H9 (cell line): Measurements from ENCODE around the gene ABHD16A. TPM values are rescaled to one million over a fixed set of nuclear protein-coding genes. Genes with fewer than 3 reads are reported as not detected.
"Not testable (repeated sequence)": the region's sequence is repeated elsewhere in the genome, so short reads cannot be mapped to it uniquely, and the experiment has no call there.

Experiments
- DNase-seq: peaks from one replicate; pipeline ENCODE4 v3.0.0-alpha.2; 2017
- H2AFZ ChIP-seq: one replicate; pipeline ENCODE4 v1.6.1; 2013; ENCODE audit warnings: mild to moderate bottlenecking, low read length, control low read depth, moderate library complexity
- H2AK5ac ChIP-seq: 2 replicates; pipeline ENCODE4 v1.6.1; 2013; ENCODE audit warnings: low read length, control low read depth, mixed read lengths; ENCODE audit not compliant: insufficient read length
- H2BK120ac ChIP-seq: one replicate; pipeline ENCODE4 v1.6.1; 2013; ENCODE audit warnings: low read depth, mild to moderate bottlenecking, low read length, control low read depth, inconsistent platforms; ENCODE audit not compliant: poor library complexity, severe bottlenecking
- H2BK12ac ChIP-seq: 2 replicates; pipeline ENCODE4 v1.6.1; 2013; ENCODE audit warnings: low read length, control low read depth, mixed read lengths, low read depth; ENCODE audit not compliant: insufficient read length
- H2BK15ac ChIP-seq: 2 replicates; pipeline ENCODE4 v1.6.1; 2013; ENCODE audit warnings: low read depth, low read length, control low read depth
- H2BK20ac ChIP-seq: one replicate; pipeline ENCODE4 v1.6.1; 2013; ENCODE audit warnings: low read depth, mild to moderate bottlenecking, low read length, control low read depth, inconsistent platforms; ENCODE audit not compliant: poor library complexity, severe bottlenecking
- H2BK5ac ChIP-seq: 2 replicates; pipeline ENCODE4 v1.6.1; 2013; ENCODE audit warnings: low read length, control low read depth, mixed read lengths; ENCODE audit not compliant: insufficient read length
- H3K14ac ChIP-seq: 2 replicates; pipeline ENCODE4 v1.6.1; 2013; ENCODE audit warnings: low read length, control low read depth; ENCODE audit not compliant: insufficient read depth
- H3K18ac ChIP-seq: 2 replicates; pipeline ENCODE4 v1.6.1; 2013; ENCODE audit warnings: low read depth, mild to moderate bottlenecking, mixed read lengths, low read length, control low read depth; ENCODE audit not compliant: insufficient read length
- H3K23ac ChIP-seq: 2 replicates; pipeline ENCODE4 v1.6.1; 2013; ENCODE audit warnings: low read length, control low read depth, mixed read lengths, low read depth; ENCODE audit not compliant: insufficient read length
- H3K23me2 ChIP-seq: 2 replicates; pipeline ENCODE4 v1.6.1; 2013; ENCODE audit warnings: low read depth, mild to moderate bottlenecking, mixed read lengths, low read length, control low read depth; ENCODE audit not compliant: insufficient read length, poor library complexity, severe bottlenecking
- H3K27ac ChIP-seq: 2 replicates; pipeline ENCODE4 v1.5.1; 2013; ENCODE audit warnings: low read length, control low read depth, mixed read lengths, low read depth; ENCODE audit not compliant: insufficient read length
- H3K27me3 ChIP-seq: 2 replicates; pipeline ENCODE4 v1.6.1; 2013; ENCODE audit warnings: low read length, control low read depth, inconsistent platforms; ENCODE audit not compliant: insufficient read depth
- H3K4ac ChIP-seq: 2 replicates; pipeline ENCODE4 v1.6.1; 2013; ENCODE audit warnings: low read depth, mild to moderate bottlenecking, control low read depth, inconsistent platforms, low read length, moderate library complexity
- H3K4me1 ChIP-seq: 2 replicates; pipeline ENCODE4 v1.6.1; 2013; ENCODE audit warnings: low read length, control low read depth, inconsistent platforms; ENCODE audit not compliant: insufficient read depth
- H3K4me2 ChIP-seq: 2 replicates; pipeline ENCODE4 v1.6.1; 2013; ENCODE audit warnings: low read length, control low read depth, mixed read lengths; ENCODE audit not compliant: insufficient read length, insufficient read depth
- H3K56ac ChIP-seq: 2 replicates; pipeline ENCODE4 v1.6.1; 2013; ENCODE audit warnings: low read depth, mild to moderate bottlenecking, mixed read lengths, low read length, control low read depth; ENCODE audit not compliant: insufficient read length
- H3K79me1 ChIP-seq: 2 replicates; pipeline ENCODE4 v1.6.1; 2013; ENCODE audit warnings: low read depth, mild to moderate bottlenecking, moderate library complexity, low read length, control low read depth, inconsistent platforms; ENCODE audit not compliant: insufficient read depth, poor library complexity, severe bottlenecking
- H3K79me2 ChIP-seq: 2 replicates; pipeline ENCODE4 v1.6.1; 2013; ENCODE audit warnings: low read length, control low read depth, inconsistent platforms; ENCODE audit not compliant: insufficient read depth
- H3K9ac ChIP-seq: 2 replicates; pipeline ENCODE4 v1.6.1; 2013; ENCODE audit warnings: low read length, control low read depth, mixed read lengths; ENCODE audit not compliant: insufficient read length; ENCODE audit errors: extremely low read depth
- H3K9me3 ChIP-seq: one replicate; pipeline ENCODE4 v1.6.1; 2013; ENCODE audit warnings: low read depth, low read length, inconsistent platforms; ENCODE audit not compliant: control insufficient read depth
- H3T11ph ChIP-seq: one replicate; pipeline ENCODE4 v1.6.1; 2013; ENCODE audit warnings: mild to moderate bottlenecking, low read length, control low read depth, inconsistent platforms
- H4K20me1 ChIP-seq: one replicate; pipeline ENCODE4 v1.6.1; 2013; ENCODE audit not compliant: control insufficient read depth, insufficient read length, insufficient read depth
- H4K5ac ChIP-seq: 2 replicates; pipeline ENCODE4 v1.6.1; 2013; ENCODE audit warnings: low read depth, mild to moderate bottlenecking, mixed read lengths, low read length, control low read depth; ENCODE audit not compliant: insufficient read length
- H4K8ac ChIP-seq: replicated peaks from 2 replicates; pipeline ENCODE4 v1.6.1; 2013; ENCODE audit warnings: low read length, control low read depth, mixed read lengths, low read depth; ENCODE audit not compliant: insufficient read length
- H4K91ac ChIP-seq: 2 replicates; pipeline ENCODE4 v1.6.1; 2013; ENCODE audit warnings: low read depth, mild to moderate bottlenecking, moderate library complexity, mixed read lengths, low read length, control low read depth; ENCODE audit not compliant: insufficient read length
- H3K27ac Mint-ChIP-seq, 3 experiments: 2 replicates in 2 of 3; 3 replicates in 1 of 3; pipeline ENCODE4 v1.8.0; 2020 to 2021; ENCODE audit warnings: mixed read lengths in 3 of 3, mild to moderate bottlenecking in 1 of 3, moderate library complexity in 1 of 3
- H3K27me3 Mint-ChIP-seq: 2 replicates; pipeline ENCODE4 v1.8.0; 2021; ENCODE audit warnings: low read depth, mild to moderate bottlenecking, moderate library complexity, mixed read lengths
- H3K36me3 Mint-ChIP-seq, 3 experiments: 2 replicates in 2 of 3; 3 replicates in 1 of 3; pipeline ENCODE4 v1.8.0; 2020 to 2021; ENCODE audit warnings: low read depth in 3 of 3, mixed read lengths in 3 of 3; ENCODE audit not compliant: insufficient read depth in 1 of 3
- H3K4me1 Mint-ChIP-seq, 2 experiments: 2 replicates each; pipeline ENCODE4 v1.8.0; 2020; ENCODE audit warnings: mixed read lengths in 2 of 2
- H3K4me3 Mint-ChIP-seq, 2 experiments: 2 replicates in 1 of 2; 3 replicates in 1 of 2; pipeline ENCODE4 v1.8.0; 2020 to 2021; ENCODE audit warnings: mild to moderate bottlenecking in 2 of 2, mixed read lengths in 2 of 2, moderate library complexity in 1 of 2
- H3K9me3 Mint-ChIP-seq, 2 experiments: 2 replicates in 1 of 2; 3 replicates in 1 of 2; pipeline ENCODE4 v1.8.0; 2020; ENCODE audit warnings: mild to moderate bottlenecking in 2 of 2, mixed read lengths in 2 of 2, moderate library complexity in 1 of 2
- CTCF ChIP-seq: fragments of 200-600 bp; sonication (generic); conservative IDR thresholded peaks from 3 replicates; pipeline ENCODE4 v1.8.0; 2021; ENCODE audit warnings: antibody characterized with exemption, mild to moderate bottlenecking
- WGBS: extraction: QIAGEN DNeasy Blood & Tissue Kit; methylation state at CpG from one replicate; pipeline ENCODE4 v1.1.7; 2013; ENCODE audit warnings: missing lambda C conversion rate, low lambda C conversion rate, mixed read lengths; ENCODE audit not compliant: insufficient read length; ENCODE audit errors: extremely low coverage; 5-methylcytosine and 5-hydroxymethylcytosine counted together
- total RNA-seq: library from RNA; stranded (reverse); gene quantifications from 2 replicates; pipeline ENCODE4 v1.2.1, GENCODE V29; 2021

The ABHD16A gene
- total RNA-seq, 1 experiment from 2014 or later = 34.4 TPM

GRCh38 chr6:31710523-31711219, 7.5 kb upstream of the ABHD16A start:
- no peak overlapping the region for H4K8ac ChIP-seq
- no peak overlapping the region for H3K56ac ChIP-seq
- DNase-seq = no peak
- no peak overlapping the region for H3K27ac ChIP-seq
- H4K91ac ChIP-seq = no peak overlapping the region
- H2BK12ac ChIP-seq = no peak overlapping the region
- no peak overlapping the region for H2AFZ ChIP-seq
- Mint-ChIP-seq H3K4me3 (no peak overlapping the region), H3K36me3 (no peaks in the 10 kb centered on the region), H3K27me3 (peaks cover 9% of the 10 kb centered on the region), H3K4me1 (peaks cover 31 to 40% of the 10 kb centered on the region in 2 experiments), H3K27ac (no peak overlapping the region), H3K9me3 (no peaks in the 10 kb centered on the region)
- H3K14ac ChIP-seq = no peak overlapping the region
- H3K79me2 ChIP-seq = no peaks in the 10 kb centered on the region
- H3K27me3 ChIP-seq = no peaks in the 10 kb centered on the region
- H3K23me2 ChIP-seq = no peaks in the 10 kb centered on the region
- H2AK5ac ChIP-seq = no peak overlapping the region
- H3K4me2 ChIP-seq = no peak overlapping the region
- H3T11ph ChIP-seq = no peak overlapping the region
- TF ChIP-seq CTCF = no peak
- peaks cover 5% of the 10 kb centered on the region; the same call in 1 of the 2 replicates for H3K4me1 ChIP-seq
- no peak overlapping the region for H2BK20ac ChIP-seq
- H4K20me1 ChIP-seq = no peaks in the 10 kb centered on the region
- no peak overlapping the region for H3K23ac ChIP-seq
- H3K9me3 ChIP-seq = no peaks in the 10 kb centered on the region
- WGBS = no CpG with 5 or more reads among the region's 5 CpGs
- no peak overlapping the region for H3K18ac ChIP-seq
- no peak overlapping the region for H3K4ac ChIP-seq
- no peak overlapping the region for H4K5ac ChIP-seq
- H2BK5ac ChIP-seq = no peak overlapping the region
- H3K79me1 ChIP-seq = no peaks in the 10 kb centered on the region
- H2BK120ac ChIP-seq = no peak overlapping the region
- H3K9ac ChIP-seq = no peak overlapping the region
- no peak overlapping the region for H2BK15ac ChIP-seq

DNA sequence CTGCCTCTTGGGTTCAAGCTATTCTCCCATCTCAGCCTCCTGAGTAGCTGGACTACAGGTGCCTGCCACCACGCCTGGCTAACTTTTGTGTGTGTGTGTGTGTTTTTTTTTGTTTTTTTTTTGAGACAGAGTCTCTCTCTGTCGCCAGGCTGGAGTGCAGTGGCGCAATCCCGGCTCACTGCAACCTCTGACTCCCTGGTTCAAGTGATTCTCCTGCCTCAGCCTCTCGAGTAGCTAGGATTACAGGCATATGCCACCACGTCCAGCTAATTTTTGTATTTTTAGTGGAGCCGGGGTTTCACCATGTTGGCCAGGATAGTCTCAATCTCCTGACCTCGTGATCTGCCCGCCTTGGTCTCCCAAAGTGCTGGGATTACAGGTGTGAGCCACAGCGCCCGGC, 6.0 kb upstream of the ABHD16A start:
- DNase-seq, H3K27ac Mint-ChIP-seq, H3K23me2 ChIP-seq, H3K4me3 Mint-ChIP-seq, H3K27me3 ChIP-seq, H3K23ac ChIP-seq, H4K5ac ChIP-seq, H3K14ac ChIP-seq, H4K8ac ChIP-seq, H2BK20ac ChIP-seq, H3K9me3 ChIP-seq, H2BK5ac ChIP-seq, H3K4me1 ChIP-seq, H3K18ac ChIP-seq, H3K36me3 Mint-ChIP-seq, H3T11ph ChIP-seq, H3K27me3 Mint-ChIP-seq, H3K56ac ChIP-seq, H3K4ac ChIP-seq, H3K4me2 ChIP-seq, H2BK12ac ChIP-seq, H2BK15ac ChIP-seq, H3K79me1 ChIP-seq, H4K91ac ChIP-seq, H2AK5ac ChIP-seq, H3K79me2 ChIP-seq, H3K9me3 Mint-ChIP-seq, H3K27ac ChIP-seq, H2AFZ ChIP-seq, H3K9ac ChIP-seq, H2BK120ac ChIP-seq, H4K20me1 ChIP-seq: not testable (repeated sequence)
- no CpG with 5 or more reads among the region's 11 CpGs for WGBS
- peaks cover 24 to 29% of the 10 kb centered on the region in 2 experiments for H3K4me1 Mint-ChIP-seq
